ENCODE data around the gene JRKL.
A peak's percentile ranks its signal among the peaks of the same experiment; 100 is the strongest.

Gene JRKL

DNA sequence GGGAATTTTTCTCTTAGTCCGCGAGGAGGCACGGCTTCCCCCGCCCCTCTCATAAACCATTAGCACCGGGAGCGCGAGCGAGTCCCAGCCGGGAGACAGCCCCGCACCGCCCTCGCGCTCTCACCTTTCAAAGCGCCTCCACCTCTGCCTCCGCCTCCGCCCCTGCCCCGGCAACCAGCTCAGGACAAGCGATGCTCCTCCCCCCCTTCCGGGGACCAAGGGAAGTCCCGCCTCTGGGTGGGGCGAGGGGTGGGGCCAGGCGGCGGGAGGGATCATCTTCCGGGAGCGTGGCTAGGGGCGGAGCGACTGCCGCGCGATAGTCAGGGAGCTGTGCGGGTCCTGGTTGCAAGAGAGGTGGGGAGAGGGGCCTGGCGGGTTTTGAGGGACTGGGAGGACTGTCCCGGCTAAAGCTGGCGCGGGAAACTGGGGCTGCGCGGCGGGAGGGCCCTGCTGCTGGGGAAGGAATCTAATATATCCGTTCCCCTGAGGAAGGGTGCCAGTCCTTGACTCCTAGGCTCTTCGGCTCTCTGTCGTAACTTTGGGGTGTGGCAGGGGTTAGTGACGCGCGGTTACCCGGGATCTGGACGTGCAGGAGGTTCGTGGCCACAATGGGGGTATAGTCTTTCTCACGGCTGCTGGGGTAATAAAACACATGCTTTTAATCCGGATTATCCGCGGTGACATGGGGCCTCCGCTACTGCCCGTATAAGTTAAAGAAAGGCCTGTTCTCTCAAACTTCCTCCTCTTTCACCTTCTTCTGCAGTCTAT is at the start of gene JRKL, which contains the start of gene CCDC82:
Gene JRKL (plus strand): TSS at position 294 of the 768 bp plus-strand sequence. CDS start 637 bp downstream, outside the sequence.
Gene CCDC82 (minus strand): TSS at position 193 of the 768 bp plus-strand sequence. CDS start 5,165 bp downstream, outside the sequence.
- peak; percentile 97 for DNase-seq

DNA sequence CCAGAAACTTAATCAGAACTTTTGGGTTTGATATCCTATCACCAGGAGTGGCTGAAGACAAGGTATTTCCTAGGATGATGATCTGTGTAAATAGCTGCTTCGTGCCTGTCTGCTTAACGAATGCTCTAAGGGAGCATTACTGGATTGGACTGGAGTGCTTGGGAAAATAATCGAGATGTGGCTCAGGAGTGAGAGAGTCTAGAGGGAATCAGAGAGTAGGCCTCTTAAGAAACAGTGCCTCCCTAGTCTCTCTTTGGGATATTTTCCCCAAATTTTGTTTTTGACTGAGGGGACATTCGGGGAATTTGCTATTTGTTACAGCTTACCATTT is 49.3 kb upstream of the JRKL start:
- DNase-seq = no peak

DNA sequence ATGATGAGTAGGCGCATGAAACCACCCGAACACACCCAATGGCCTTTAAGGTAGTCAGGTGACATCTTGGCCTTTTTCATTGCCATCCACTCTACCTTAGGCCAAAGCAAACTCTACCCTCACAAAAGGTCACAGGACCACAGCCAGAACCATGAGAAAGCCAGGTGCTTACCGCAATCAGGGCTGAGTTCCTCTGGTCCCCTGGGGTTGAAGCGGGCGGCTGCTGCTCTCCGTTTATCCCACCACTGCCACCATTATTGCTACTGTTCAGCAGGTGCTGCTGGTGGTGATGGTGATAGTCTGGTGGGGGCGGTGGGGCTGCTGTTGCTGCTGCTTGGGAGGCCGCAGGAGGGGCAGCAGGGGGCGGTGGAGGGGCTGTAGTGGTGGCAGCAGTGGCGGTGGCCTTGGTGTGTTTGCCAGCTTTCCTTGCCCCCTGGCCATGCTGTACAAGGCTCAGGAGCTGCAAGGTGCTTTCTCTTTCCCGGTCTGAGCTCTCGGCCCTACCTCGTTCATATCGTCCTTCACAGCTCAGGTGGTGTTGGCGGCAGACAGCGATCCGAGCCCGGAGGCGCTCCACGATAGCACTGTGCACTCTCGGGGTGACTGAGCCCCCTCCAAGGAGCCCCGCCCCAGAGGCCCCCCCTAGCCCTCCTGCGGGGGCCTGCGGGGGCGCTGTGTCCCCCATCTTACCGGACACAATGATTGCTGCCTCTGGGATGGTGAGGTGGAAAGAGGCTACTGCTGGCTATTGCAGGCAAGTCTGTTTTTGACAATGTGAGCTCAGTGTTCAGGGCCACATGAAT is 48.4 kb upstream of the JRKL start:
- DNase-seq = peak; percentile 80

- peak; percentile 24 for DNase-seq
Observed at GRCh38 chr11:96342014-96342960, 47.5 kb upstream of the JRKL start.

GRCh38 chr11:96342961-96343711 is 46.7 kb upstream of the JRKL start, which contains the start of gene MAML2:
Gene MAML2 (minus strand): TSS chr11:96343195. CDS start chr11:96341895, 1,300 bp downstream.
- peak; percentile 93 for DNase-seq

DNA sequence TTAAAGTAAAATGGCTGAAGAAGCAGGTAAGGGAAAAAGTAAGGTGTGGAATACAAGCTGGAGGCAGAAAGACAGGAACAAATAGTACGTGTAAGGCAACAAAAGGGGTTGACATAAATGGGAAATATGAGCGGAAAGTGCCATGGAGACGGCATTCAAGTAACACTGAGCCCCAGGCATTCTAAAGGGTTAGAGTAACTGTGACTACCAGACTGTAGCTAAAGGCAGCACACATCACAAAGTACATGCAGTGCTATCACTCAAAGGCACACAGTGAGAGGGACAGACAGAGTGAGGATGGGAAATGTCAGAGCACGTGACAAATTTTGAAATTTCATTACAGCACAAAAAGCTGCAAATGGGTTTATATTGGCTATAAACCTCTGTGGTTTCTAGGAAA is 33.0 kb upstream of the JRKL start:
- DNase-seq = no peak

DNA sequence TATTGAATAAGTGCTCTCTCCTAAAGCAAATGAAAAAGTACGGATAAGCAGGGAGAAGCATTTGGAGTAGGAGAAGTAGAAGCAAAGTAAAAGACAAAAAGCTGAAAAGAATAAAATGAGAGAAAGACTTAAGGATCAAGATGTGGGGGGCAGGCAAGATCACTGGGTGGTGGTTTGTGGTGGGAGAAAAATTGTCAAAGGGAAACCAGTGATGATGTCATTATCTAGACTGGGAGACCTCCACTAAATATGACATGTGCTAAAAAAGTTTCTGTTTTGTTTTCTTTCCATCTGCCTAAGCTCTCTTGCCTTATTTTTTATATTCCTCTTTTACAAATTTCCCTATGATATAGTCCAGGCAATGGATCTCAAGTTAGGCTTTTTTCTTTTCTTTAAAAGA is 32.0 kb upstream of the JRKL start:
- no peak for DNase-seq

DNA sequence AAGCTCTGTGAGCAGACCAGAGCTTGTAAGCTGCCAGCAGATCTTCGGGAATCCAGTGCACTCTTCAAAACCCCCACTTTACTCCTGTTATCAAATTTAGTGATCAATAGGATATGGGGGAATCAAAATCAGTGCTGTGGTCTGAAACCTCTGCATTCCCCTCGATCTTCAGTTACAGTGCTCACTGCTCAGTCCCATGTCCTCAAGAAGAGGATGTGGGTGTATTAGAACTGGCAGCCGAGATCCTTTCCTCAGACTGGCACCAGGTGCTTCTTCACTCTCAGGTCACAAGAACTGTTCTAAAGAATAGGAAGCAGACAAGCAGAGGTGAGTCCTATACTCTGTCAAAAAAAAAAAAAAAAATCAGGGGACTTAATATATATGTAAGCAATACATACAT is 31.5 kb upstream of the JRKL start:
- DNase-seq = no peak

GRCh38 chr11:96361778-96362177 is 28.0 kb upstream of the JRKL start:
- no peak for DNase-seq

GRCh38 chr11:96365493-96365892 is 24.3 kb upstream of the JRKL start:
- no peak for DNase-seq

GRCh38 chr11:96366024-96366423 is 23.8 kb upstream of the JRKL start:
- no peak for DNase-seq

DNA sequence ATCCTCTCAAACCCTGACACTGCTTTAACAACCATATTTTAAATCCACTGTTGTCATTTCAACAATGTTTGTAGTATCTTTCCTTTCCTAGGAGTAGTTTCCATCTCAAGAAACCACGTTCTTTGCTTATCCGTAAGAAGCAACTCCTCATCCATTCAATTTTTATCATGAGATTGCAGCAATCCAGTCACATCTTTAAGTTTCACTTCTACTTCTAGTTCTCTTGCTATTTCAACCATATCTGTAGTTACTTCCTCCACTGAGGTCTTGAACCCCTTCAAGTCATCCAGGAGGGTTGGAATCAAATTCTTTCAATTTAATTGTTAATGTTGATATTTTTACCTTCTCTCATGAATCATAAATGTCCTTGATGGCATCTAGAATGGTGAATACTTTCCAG is 22.5 kb upstream of the JRKL start:
- DNase-seq = no peak

- no peak for DNase-seq
Observed at GRCh38 chr11:96373826-96374225, 16.0 kb upstream of the JRKL start.

GRCh38 chr11:96376796-96377195 is 13.0 kb upstream of the JRKL start:
- DNase-seq = no peak

DNA sequence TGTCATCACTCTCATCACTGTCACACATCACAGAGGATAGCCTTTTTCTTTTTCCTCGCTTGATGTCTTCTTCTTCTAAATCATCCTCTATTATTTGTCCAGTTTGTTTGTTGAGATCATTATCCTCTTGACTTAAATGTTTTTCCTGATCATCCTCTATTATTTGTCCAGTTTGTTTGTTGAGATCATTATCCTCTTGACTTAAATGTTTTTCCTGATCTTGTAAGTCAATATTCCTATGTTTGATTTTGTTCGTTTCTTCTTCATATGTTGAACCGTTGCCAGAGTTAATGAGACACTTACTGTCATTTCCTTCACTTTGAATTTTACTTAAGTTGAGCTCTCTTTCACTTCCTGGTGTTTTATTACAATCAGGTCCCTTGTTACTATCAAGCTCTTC is 5.7 kb upstream of the JRKL start:
- DNase-seq = no peak

DNA sequence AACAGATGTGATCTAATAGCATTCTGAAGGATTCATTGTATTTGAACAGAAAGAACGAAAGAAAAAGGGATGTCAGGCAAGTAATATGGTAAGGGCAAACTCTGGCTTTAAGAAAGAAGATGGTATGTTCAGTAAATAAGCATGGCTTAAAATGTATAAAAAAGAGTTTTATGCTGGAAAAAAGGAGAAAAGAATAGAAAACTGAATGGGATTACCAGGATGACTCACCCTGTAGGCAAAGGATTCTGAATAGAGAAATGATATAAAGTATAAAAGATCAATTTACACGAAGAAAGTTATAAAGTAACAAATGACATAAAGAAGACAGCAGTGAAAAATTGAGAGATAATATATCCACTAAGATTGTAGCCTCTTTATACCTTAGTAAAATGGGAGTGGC is 4.6 kb upstream of the JRKL start:
- DNase-seq = no peak

DNA sequence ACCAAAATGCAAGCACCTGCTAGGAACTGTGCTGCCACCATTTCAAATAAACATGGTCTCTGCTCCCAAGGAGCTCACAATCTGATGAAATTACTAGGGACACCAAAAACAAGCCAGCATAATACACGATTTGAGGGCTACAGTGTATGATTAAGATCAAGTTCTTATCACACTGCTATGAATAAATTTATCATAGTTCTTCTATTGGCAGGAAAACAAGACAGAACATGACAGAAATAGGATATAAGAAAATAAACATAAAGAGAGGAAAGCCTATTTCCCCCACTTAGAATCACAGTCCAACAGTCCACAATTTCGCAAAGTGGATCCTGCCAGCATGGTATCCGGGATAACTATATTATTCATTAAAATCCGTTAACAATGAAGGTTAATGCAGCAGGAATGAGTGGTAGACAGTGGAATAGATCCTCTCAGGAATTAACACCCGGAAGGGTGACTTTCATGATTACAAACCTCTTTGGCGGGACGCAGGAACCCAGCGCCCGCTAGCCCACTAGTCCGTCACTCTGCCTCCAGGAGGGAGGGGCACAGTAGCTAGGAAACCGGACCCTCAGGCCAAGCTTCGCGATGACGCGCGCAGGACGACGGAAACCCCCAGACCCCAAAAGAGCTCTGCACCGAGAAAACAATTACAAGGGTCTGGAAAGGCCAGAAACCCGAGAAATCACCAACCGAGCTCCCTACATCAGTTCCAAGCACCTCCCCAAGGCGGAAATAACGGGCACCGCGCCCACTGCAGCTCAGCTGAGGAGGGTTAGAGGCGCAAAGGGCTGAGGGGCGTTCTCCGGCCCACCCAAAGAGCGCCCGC is 708 bp upstream of the JRKL start:
- DNase-seq = no peak

- DNase-seq = no peak
Observed at GRCh38 chr11:96390488-96390792, 627 bp downstream of the JRKL start.

DNA sequence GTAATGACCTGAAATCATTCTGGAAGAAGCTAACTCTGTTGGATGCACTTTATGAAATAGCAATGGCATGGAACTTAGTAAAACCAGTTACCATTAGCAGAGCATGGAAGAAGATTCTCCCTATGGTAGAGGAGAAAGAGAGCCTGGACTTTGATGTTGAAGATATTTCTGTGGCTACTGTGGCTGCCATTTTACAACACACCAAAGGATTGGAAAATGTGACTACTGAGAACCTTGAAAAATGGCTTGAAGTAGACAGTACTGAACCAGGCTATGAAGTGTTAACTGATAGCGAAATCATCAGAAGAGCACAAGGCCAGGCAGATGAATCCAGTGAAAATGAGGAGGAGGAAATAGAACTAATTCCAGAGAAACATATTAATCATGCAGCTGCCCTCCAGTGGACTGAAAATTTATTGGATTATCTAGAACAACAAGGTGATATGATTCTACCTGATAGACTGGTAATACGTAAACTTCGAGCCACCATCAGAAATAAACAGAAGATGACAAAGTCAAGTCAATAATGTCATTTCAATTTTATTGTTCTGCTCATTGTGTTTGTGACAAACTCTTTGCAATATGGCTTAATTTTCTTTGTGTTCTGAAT is 2.0 kb downstream of the JRKL start:
- DNase-seq = no peak

- peak; percentile 55 for DNase-seq
Observed at GRCh38 chr11:96393753-96394348, 4.0 kb downstream of the JRKL start.

DNA sequence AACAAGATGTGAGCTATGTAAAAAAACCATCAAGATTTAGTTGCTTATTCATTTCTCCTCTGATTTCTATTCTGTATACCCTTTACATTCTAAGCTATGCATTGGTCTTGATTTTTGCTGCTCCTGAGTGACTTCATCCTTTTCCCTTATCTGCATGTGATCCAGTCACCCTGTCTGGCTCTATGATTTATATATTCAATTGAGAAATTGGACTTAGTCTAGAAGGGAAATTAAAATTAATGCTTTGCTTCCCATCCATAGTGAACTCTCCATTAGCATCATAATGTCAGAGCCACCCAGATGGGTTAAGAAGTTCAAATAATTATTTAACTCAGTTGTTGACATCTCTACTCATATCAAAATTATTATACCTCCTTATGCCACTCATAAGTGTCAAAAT is 5.0 kb downstream of the JRKL start:
- DNase-seq = no peak
